ENCODE results near the gene UBR7.
A peak's percentile ranks its signal among the peaks of the same experiment; 100 is the strongest.
"Not testable (repeated sequence)": the region's sequence is repeated elsewhere in the genome, so short reads cannot be mapped to it uniquely, and the experiment has no call there.

UBR7 gene

GRCh38 chr14:93206793-93207467 lies at the start of gene UBR7, which contains the start of gene GON7:
UBR7 (plus strand) TSS chr14:93207256; CDS start chr14:93207292, 36 bp downstream.
GON7 (minus strand) TSS chr14:93207065; CDS start chr14:93207037, 28 bp downstream.
- peak; percentile 88 for DNase-seq

GRCh38 chr14:93158349-93158748 lies 48.7 kb upstream of the UBR7 start:
- not testable (repeated sequence) for DNase-seq

- DNase-seq: not testable (repeated sequence)
Observed at GRCh38 chr14:93159625-93160352, 47.3 kb upstream of the UBR7 start.

- no peak for DNase-seq
Observed at GRCh38 chr14:93160353-93160801, 46.7 kb upstream of the UBR7 start.

- no peak for DNase-seq
Observed at GRCh38 chr14:93161411-93161940, 45.6 kb upstream of the UBR7 start.

GRCh38 chr14:93163564-93163963 lies 43.5 kb upstream of the UBR7 start:
- no peak for DNase-seq

- not testable (repeated sequence) for DNase-seq
Observed at GRCh38 chr14:93165271-93166265, 41.5 kb upstream of the UBR7 start.

GRCh38 chr14:93168610-93169009 lies 38.4 kb upstream of the UBR7 start:
- not testable (repeated sequence) for DNase-seq

- not testable (repeated sequence) for DNase-seq
Observed at GRCh38 chr14:93169619-93170018, 37.4 kb upstream of the UBR7 start.

GRCh38 chr14:93170141-93170540 lies 36.9 kb upstream of the UBR7 start:
- DNase-seq: not testable (repeated sequence)

- DNase-seq: no peak
Observed at GRCh38 chr14:93171376-93171775, 35.7 kb upstream of the UBR7 start.

- DNase-seq: no peak
Observed at GRCh38 chr14:93173943-93174395, 33.1 kb upstream of the UBR7 start.

- not testable (repeated sequence) for DNase-seq
Observed at GRCh38 chr14:93174731-93175130, 32.3 kb upstream of the UBR7 start.

- DNase-seq: no peak
Observed at GRCh38 chr14:93175492-93175891, 31.6 kb upstream of the UBR7 start.

- no peak for DNase-seq
Observed at GRCh38 chr14:93183596-93184317, 23.3 kb upstream of the UBR7 start.

GRCh38 chr14:93184391-93185348 lies 22.4 kb upstream of the UBR7 start, which contains the start of the genes LYSET and MOAP1:
LYSET (plus strand) TSS chr14:93185317; CDS start chr14:93185406, 89 bp downstream.
MOAP1 (minus strand) TSS chr14:93184897; CDS start chr14:93184242, 655 bp downstream.
- DNase-seq: peak; percentile 95

- DNase-seq: no peak
Observed at GRCh38 chr14:93185349-93185720, 21.7 kb upstream of the UBR7 start.

- no peak for DNase-seq
Observed at GRCh38 chr14:93186466-93186865, 20.6 kb upstream of the UBR7 start.

GRCh38 chr14:93186956-93187355 lies 20.1 kb upstream of the UBR7 start:
- no peak for DNase-seq

- DNase-seq: no peak
Observed at GRCh38 chr14:93195316-93195999, 11.6 kb upstream of the UBR7 start.

All from CD4-positive, alpha-beta T cell treated with Interleukin-12 subunit alpha and Interleukin-12 subunit beta, for 1 hour (primary cell).